ENCODE measurements around the gene ITGB1BP1. TPM values are rescaled to one million over a fixed set of nuclear protein-coding genes. Genes with fewer than 3 reads are reported as not detected.

ITGB1BP1 gene
- polyA plus RNA-seq, 1 of the 3 experiments (the other 2 are of a cell fraction), result 56.6 TPM

- no peak overlapping the region for H3K4me2 ChIP-seq
- H3K27me3 ChIP-seq (ENCODE audit: insufficient read depth), result no peaks in the 10 kb centered on the region
- peak overlapping the region in 1 of 2 experiments; percentile 97; a peak in 2 of 4 replicates for H3K27ac ChIP-seq (ENCODE audit: low read depth in 2 of 2, low read length in 1 of 2)
- WGBS (ENCODE audit: low lambda C conversion rate), result 92% methylated on average over 5 of the region's 5 CpGs
- no peak overlapping the region for H2AFZ ChIP-seq (ENCODE audit: low read depth)
- peaks cover 48 to 61% of the 10 kb centered on the region in 2 experiments for H3K36me3 ChIP-seq (replicated peaks in 1 of 2; ENCODE audit: control insufficient read depth in 1 of 2, insufficient read depth in 2 of 2, low read length in 1 of 2)
- H3F3A ChIP-seq (replicated peaks; ENCODE audit: insufficient read depth), result peaks cover 36% of the 10 kb centered on the region
- H3K4me1 ChIP-seq (ENCODE audit: control insufficient read depth in 1 of 2, insufficient read depth in 2 of 2, low read depth in 1 of 2, low read length in 1 of 2), result peaks cover 12 to 52% of the 10 kb centered on the region in 2 experiments; a peak in 3 of 4 replicates
- no peak for TF ChIP-seq FOXJ3 (CRISPR knock-in tag; IDR thresholded peaks at IDR 0.05)
- TF ChIP-seq NFIC (IDR thresholded peaks at IDR 0.05; ENCODE audit: borderline replicate concordance), result no peak
- no peak for TF ChIP-seq EP300 (IDR thresholded peaks at IDR 0.05; ENCODE audit: borderline replicate concordance in 1 of 2, low read depth in 1 of 2, low read length in 1 of 2)
- no peak for TF ChIP-seq SIN3A (IDR thresholded peaks at IDR 0.05; ENCODE audit: borderline replicate concordance, low read depth, low read length)
- no peak for TF ChIP-seq PBX3 (IDR thresholded peaks at IDR 0.05)
- no peak for TF ChIP-seq GABPA (IDR thresholded peaks at IDR 0.05; ENCODE audit: low read depth)
- TF ChIP-seq FOXM1 (IDR thresholded peaks at IDR 0.05; ENCODE audit: low read depth), result no peak
- no peak for TF ChIP-seq JUND (IDR thresholded peaks at IDR 0.05)
- TF ChIP-seq FOSL2 (IDR thresholded peaks at IDR 0.05; ENCODE audit: borderline replicate concordance, low read depth), result no peak
- TF ChIP-seq TAF1 (IDR thresholded peaks at IDR 0.05; ENCODE audit: borderline replicate concordance, low read depth, low read length), result no peak
- TF ChIP-seq ELF1 (IDR thresholded peaks at IDR 0.05), result no peak
- no peak for DNase-seq
- no peaks in the 10 kb centered on the region for H3K9me3 ChIP-seq
- ChIA-PET POLR2A (no interaction called here), CTCF (interaction anchor here (1.1 to 1.3 kb wide), 2 partner anchors 10 to 236 kb away, joined by 3 to 4 read pairs; no protein-coding TSS in a partner anchor)
- no peak overlapping the region for H3K4me3 ChIP-seq (ENCODE audit: low read depth in 2 of 2, low read length in 1 of 2)
- H3K79me2 ChIP-seq (ENCODE audit: insufficient read depth), result peaks cover 7% of the 10 kb centered on the region; the same call in 1 of the 2 replicates
- H3K9me2 ChIP-seq, result no peaks in the 10 kb centered on the region
- no peaks in the 10 kb centered on the region for H4K20me1 ChIP-seq (ENCODE audit: insufficient read depth)
- no peak overlapping the region for H3K9ac ChIP-seq
Observed at GRCh38 chr2:9379391-9379755, 44.0 kb downstream of the ITGB1BP1 start.

GRCh38 chr2:9378433-9379390, 44.6 kb downstream of the ITGB1BP1 start:
- peak overlapping the region; percentile 52; the same call in 1 of the 2 replicates for H3K4me2 ChIP-seq
- H3K27me3 ChIP-seq (ENCODE audit: insufficient read depth), result no peaks in the 10 kb centered on the region
- H3K4me1 ChIP-seq (ENCODE audit: control insufficient read depth in 1 of 2, insufficient read depth in 2 of 2, low read depth in 1 of 2, low read length in 1 of 2), result peaks cover 10 to 52% of the 10 kb centered on the region in 2 experiments; a peak in 3 of 4 replicates
- no peak overlapping the region for H2AFZ ChIP-seq (ENCODE audit: low read depth)
- peaks cover 7% of the 10 kb centered on the region; the same call in 1 of the 2 replicates for H3K79me2 ChIP-seq (ENCODE audit: insufficient read depth)
- peaks cover 36% of the 10 kb centered on the region for H3F3A ChIP-seq (replicated peaks; ENCODE audit: insufficient read depth)
- H3K9me2 ChIP-seq, result no peaks in the 10 kb centered on the region
- DNase-seq, result no peak
- ChIA-PET CTCF (interaction anchor here (0.7 to 1.3 kb wide), 3 partner anchors 11 to 1425 kb away, joined by 3 to 4 read pairs (median 3); no protein-coding TSS in a partner anchor), POLR2A (no interaction called here)
- no peak overlapping the region for H3K4me3 ChIP-seq (ENCODE audit: low read depth in 2 of 2, low read length in 1 of 2)
- H4K20me1 ChIP-seq (ENCODE audit: insufficient read depth), result no peaks in the 10 kb centered on the region
- WGBS (ENCODE audit: low lambda C conversion rate), result 65% methylated on average over 30 of the region's 30 CpGs
- no peaks in the 10 kb centered on the region for H3K9me3 ChIP-seq
- peaks cover 54 to 59% of the 10 kb centered on the region in 2 experiments for H3K36me3 ChIP-seq (replicated peaks in 1 of 2; ENCODE audit: control insufficient read depth in 1 of 2, insufficient read depth in 2 of 2, low read length in 1 of 2)
- peak overlapping the region; percentile 56 to 97 for H3K27ac ChIP-seq (ENCODE audit: low read depth in 2 of 2, low read length in 1 of 2)
- no peak overlapping the region; the same call in 1 of the 2 replicates for H3K9ac ChIP-seq
- TF ChIP-seq USF1 (IDR thresholded peaks at IDR 0.05; ENCODE audit: borderline replicate concordance, low read depth), result no peak
- TF ChIP-seq FOXM1 (IDR thresholded peaks at IDR 0.05; ENCODE audit: low read depth), result no peak
- no peak for TF ChIP-seq RAD21 (IDR thresholded peaks at IDR 0.05; ENCODE audit: low read length)
- TF ChIP-seq ELF1 (IDR thresholded peaks at IDR 0.05), result no peak
- no peak for TF ChIP-seq CHD2 (IDR thresholded peaks at IDR 0.05; ENCODE audit: low read length, partially characterized antibody)
- no peak; the same call in 1 of the 2 replicates for TF ChIP-seq RXRA (IDR thresholded peaks at IDR 0.05; ENCODE audit: borderline replicate concordance, low read depth)
- TF ChIP-seq NRF1 (IDR thresholded peaks at IDR 0.05; ENCODE audit: low read depth, low read length), result no peak
- TF ChIP-seq SMC3 (IDR thresholded peaks at IDR 0.05; ENCODE audit: low read depth, low read length), result no peak
- no peak for TF ChIP-seq IRF3 (IDR thresholded peaks at IDR 0.05; ENCODE audit: low read depth, low read length)
- no peak for TF ChIP-seq ZBTB33 (IDR thresholded peaks at IDR 0.05; ENCODE audit: borderline replicate concordance, low read depth)
- no peak for TF ChIP-seq MEF2A (IDR thresholded peaks at IDR 0.05; ENCODE audit: borderline replicate concordance, low read depth)
- peak; percentile 25; the same call in 1 of the 2 replicates for TF ChIP-seq SIN3A (IDR thresholded peaks at IDR 0.05; ENCODE audit: borderline replicate concordance, low read depth, low read length)
- TF ChIP-seq EP300 (IDR thresholded peaks at IDR 0.05; ENCODE audit: borderline replicate concordance in 1 of 2, low read depth in 1 of 2, low read length in 1 of 2), result peak in 1 of 2 experiments; percentile 28; a peak in 1 of 4 replicates
- no peak for TF ChIP-seq RCOR1 (IDR thresholded peaks at IDR 0.05; ENCODE audit: low read length)
- TF ChIP-seq TAF1 (IDR thresholded peaks at IDR 0.05; ENCODE audit: borderline replicate concordance, low read depth, low read length), result no peak
- no peak for TF ChIP-seq FOXJ3 (CRISPR knock-in tag; IDR thresholded peaks at IDR 0.05)

Measured in SK-N-SH (cell line).